Measurements from ENCODE around the gene TOP2B. TPM values are rescaled to one million over a fixed set of nuclear protein-coding genes. Genes with fewer than 3 reads are reported as not detected.

The TOP2B gene
- total RNA-seq, 1 experiment from 2014 or later: 181 TPM

- Histone ChIP-seq H2BK20ac (ENCODE audit: low read depth, low read length, poor library complexity, severe bottlenecking) (no peak overlapping the region), H3K27ac (ENCODE audit: insufficient read length, low read depth, low read length) (no peak overlapping the region), H3K23me2 (ENCODE audit: insufficient read length, low read depth, low read length, poor library complexity, severe bottlenecking) (no peaks in the 10 kb centered on the region), H3K27me3 (ENCODE audit: insufficient read depth, low read length) (no peaks in the 10 kb centered on the region), H2BK15ac (ENCODE audit: low read depth, low read length) (no peak overlapping the region), H3K79me1 (ENCODE audit: insufficient read depth, low read depth, low read length, poor library complexity, severe bottlenecking) (no peaks in the 10 kb centered on the region), H3K79me2 (ENCODE audit: insufficient read depth, low read length) (no peaks in the 10 kb centered on the region), H3K56ac (ENCODE audit: insufficient read length, low read depth, low read length) (no peak overlapping the region), H2BK120ac (ENCODE audit: low read depth, low read length, poor library complexity, severe bottlenecking) (no peak overlapping the region), H3K4me2 (ENCODE audit: insufficient read depth, insufficient read length, low read length) (no peak overlapping the region), H4K91ac (ENCODE audit: insufficient read length, low read depth, low read length) (no peak overlapping the region), H3K9ac (ENCODE audit: extremely low read depth, insufficient read length, low read length) (no peak overlapping the region), H2BK5ac (ENCODE audit: insufficient read length, low read length) (no peak overlapping the region), H4K8ac (replicated peaks; ENCODE audit: insufficient read length, low read depth, low read length) (no peak overlapping the region), H4K20me1 (ENCODE audit: control insufficient read depth, insufficient read depth, insufficient read length) (no peaks in the 10 kb centered on the region), H2BK12ac (ENCODE audit: insufficient read length, low read depth, low read length) (no peak overlapping the region), H3K4me1 (ENCODE audit: insufficient read depth, low read length) (no peaks in the 10 kb centered on the region), H3K14ac (ENCODE audit: insufficient read depth, low read length) (no peak overlapping the region), H2AK5ac (ENCODE audit: insufficient read length, low read length) (no peak overlapping the region), H3T11ph (ENCODE audit: low read length) (no peak overlapping the region), H3K18ac (ENCODE audit: insufficient read length, low read depth, low read length) (no peak overlapping the region), H3K4ac (ENCODE audit: low read depth, low read length) (no peak overlapping the region), H3K9me3 (ENCODE audit: control insufficient read depth, low read depth, low read length) (no peaks in the 10 kb centered on the region), H3K23ac (ENCODE audit: insufficient read length, low read depth, low read length) (no peak overlapping the region), H4K5ac (ENCODE audit: insufficient read length, low read depth, low read length) (no peak overlapping the region), H2AFZ (ENCODE audit: low read length) (no peak overlapping the region)
- H3K9me3 Mint-ChIP-seq: no peaks in the 10 kb centered on the region
- H3K36me3 Mint-ChIP-seq (ENCODE audit: insufficient read depth in 1 of 3, low read depth in 3 of 3): no peaks in the 10 kb centered on the region
- no peak for TF ChIP-seq CTCF (conservative IDR thresholded peaks at IDR 0.05)
- H3K27me3 Mint-ChIP-seq (ENCODE audit: low read depth): no peaks in the 10 kb centered on the region
- H3K27ac Mint-ChIP-seq: no peak overlapping the region
- DNase-seq: no peak
- WGBS (ENCODE audit: extremely low coverage, insufficient read length, low lambda C conversion rate): no CpG with 5 or more reads among the region's 8 CpGs
- H3K4me1 Mint-ChIP-seq: peaks cover 14 to 16% of the 10 kb centered on the region in 2 experiments
- no peak overlapping the region for H3K4me3 Mint-ChIP-seq
Observed at GRCh38 chr3:25589783-25590258, 74.9 kb downstream of the TOP2B start.
